OCI-M1 (cell line): ENCODE results near the gene TBCC.
"Not testable (repeated sequence)": the region's sequence is repeated elsewhere in the genome, so short reads cannot be mapped to it uniquely, and the experiment has no call there.

Experiments used
- DNase-seq: peaks from one replicate; lab custom pipeline; 2025; lab: John Stamatoyannopoulos, UW

The TBCC gene

GRCh38 chr6:42729731-42730130, 16.2 kb downstream of the TBCC start:
- peak; percentile 18 for DNase-seq

GRCh38 chr6:42727627-42728026, 18.3 kb downstream of the TBCC start:
- no peak for DNase-seq

GRCh38 chr6:42727087-42727611, 18.8 kb downstream of the TBCC start:
- no peak for DNase-seq

GRCh38 chr6:42726485-42727086, 19.3 kb downstream of the TBCC start:
- DNase-seq = peak; percentile 91

GRCh38 chr6:42726026-42726425, 19.9 kb downstream of the TBCC start:
- DNase-seq = no peak

- DNase-seq = no peak
Observed at GRCh38 chr6:42724825-42725224, 21.1 kb downstream of the TBCC start.

GRCh38 chr6:42722497-42722896, 23.4 kb downstream of the TBCC start, which contains the start of gene PRPH2:
TSS of gene PRPH2 (minus strand) at chr6:42722597. CDS start at chr6:42722334, 263 bp downstream.
- no peak for DNase-seq

GRCh38 chr6:42720739-42721138, 25.2 kb downstream of the TBCC start:
- no peak for DNase-seq

- DNase-seq = no peak
Observed at GRCh38 chr6:42715871-42716270, 30.0 kb downstream of the TBCC start.

GRCh38 chr6:42714098-42714761, 31.7 kb downstream of the TBCC start:
- peak; percentile 46 for DNase-seq

- DNase-seq = no peak
Observed at GRCh38 chr6:42711930-42712329, 34.0 kb downstream of the TBCC start.

- DNase-seq = no peak
Observed at GRCh38 chr6:42710316-42710715, 35.6 kb downstream of the TBCC start.

- DNase-seq = no peak
Observed at GRCh38 chr6:42709871-42710270, 36.0 kb downstream of the TBCC start.

GRCh38 chr6:42708096-42708495, 37.8 kb downstream of the TBCC start:
- no peak for DNase-seq

GRCh38 chr6:42707595-42707994, 38.3 kb downstream of the TBCC start:
- no peak for DNase-seq

- no peak for DNase-seq
Observed at GRCh38 chr6:42704937-42705374, 40.9 kb downstream of the TBCC start.

GRCh38 chr6:42704251-42704936, 41.5 kb downstream of the TBCC start:
- DNase-seq = no peak

GRCh38 chr6:42702786-42703185, 43.1 kb downstream of the TBCC start:
- DNase-seq = not testable (repeated sequence)

GRCh38 chr6:42702200-42702599, 43.7 kb downstream of the TBCC start:
- DNase-seq = no peak

GRCh38 chr6:42698217-42698616, 47.7 kb downstream of the TBCC start:
- DNase-seq = no peak

GRCh38 chr6:42697268-42697655, 48.6 kb downstream of the TBCC start:
- no peak for DNase-seq

GRCh38 chr6:42696526-42697267, 49.2 kb downstream of the TBCC start:
- peak; percentile 21 for DNase-seq
